HepG2 (cell line): ENCODE data around the gene RASSF4. TPM values are rescaled to one million over a fixed set of nuclear protein-coding genes. Genes with fewer than 3 reads are reported as not detected.

Experiments used
- ATAC-seq: fragments of 200-7000 bp; cut with Tn5 transposase; 3 replicates; pipeline ENCODE4 v1.9.1; 2020; ENCODE audit warnings: mild to moderate bottlenecking, moderate library complexity
- BruUV-seq: library from RNA; stranded (reverse); fragments of 400-500 nt; replicated peaks from 2 replicates; lab custom pipeline; 2021; lab: Mats Ljungman, UMichigan
- CTCF ChIA-PET: fragments of 300-600 bp; formaldehyde crosslinking; extraction: SDS; loops from one replicate; lab custom pipeline; 2021; ENCODE audit warnings: low total read pairs, inconsistent platforms, low intra/inter-chr PET ratio; lab: Yijun Ruan, JAX
- POLR2A ChIA-PET: fragments of 350-600 bp; sonication (Branson Sonifier 250); formaldehyde crosslinking; loops from one replicate; lab custom pipeline; 2020; ENCODE audit warnings: antibody characterized with exemption, inconsistent platforms; lab: Yijun Ruan, JAX
- DNase-seq: peaks from one replicate; pipeline ENCODE4 v3.0.0-alpha.2; 2015; ENCODE audit warnings: low spot score
- FAIRE-seq: peaks from 3 replicates; lab custom pipeline; 2011; peaks lifted over from hg19 to GRCh38; lab: Jason Lieb, UNC
- H2AFZ ChIP-seq: one replicate; pipeline ENCODE4 v1.6.1; 2011; ENCODE audit warnings: low read length, inconsistent platforms
- H3K27ac ChIP-seq: fragments of 300-600 bp; 3 replicates; pipeline ENCODE4 v1.8.0; 2011; ENCODE audit warnings: mixed run types, mild to moderate bottlenecking, mixed read lengths, low read length, inconsistent platforms; ENCODE audit not compliant: insufficient read depth; ENCODE audit errors: extremely low read length
- H3K27me3 ChIP-seq, 2 experiments: fragments of 200-600 bp in 1 of 2; 2 replicates in 1 of 2; 3 replicates in 1 of 2; pipeline versions ENCODE4 v1.6.0 to v1.8.0; 2011; ENCODE audit warnings: low read length in 2 of 2, mild to moderate bottlenecking in 2 of 2, moderate library complexity in 2 of 2, inconsistent platforms in 1 of 2; ENCODE audit not compliant: insufficient read depth in 2 of 2, control insufficient read depth in 1 of 2
- H3K36me3 ChIP-seq, 2 experiments: fragments of 200-600 bp in 1 of 2; replicated peaks in 1 of 2; 2 replicates in 1 of 2; 3 replicates in 1 of 2; pipeline versions ENCODE4 v1.5.1 to v1.8.0; 2011; ENCODE audit warnings: low read length in 2 of 2, inconsistent platforms in 1 of 2; ENCODE audit not compliant: insufficient read depth in 2 of 2, control insufficient read depth in 1 of 2
- H3K4me1 ChIP-seq: 2 replicates; pipeline ENCODE4 v1.5.1; 2012; ENCODE audit warnings: low read length, inconsistent platforms; ENCODE audit not compliant: insufficient read depth
- H3K4me2 ChIP-seq: 2 replicates; pipeline ENCODE4 v1.6.0; 2011; ENCODE audit warnings: low read depth, low read length, inconsistent platforms
- H3K4me3 ChIP-seq, 3 experiments: fragments of 200-600 bp in 1 of 3; sonication (generic), shearing (Covaris generic) in 1 of 3; replicated peaks in 1 of 3; 2 replicates each; pipeline ENCODE4 v1.5.1; 2011 to 2016; ENCODE audit warnings: low read length in 3 of 3, inconsistent platforms in 2 of 3, low read depth in 2 of 3, mild to moderate bottlenecking in 2 of 3, control low read depth in 1 of 3, mixed read lengths in 1 of 3; ENCODE audit not compliant: insufficient read depth in 1 of 3
- H3K79me2 ChIP-seq: one replicate; pipeline ENCODE4 v1.6.1; 2011; ENCODE audit warnings: low read length, inconsistent platforms; ENCODE audit not compliant: insufficient read depth
- H3K9ac ChIP-seq: 2 replicates; pipeline ENCODE4 v1.6.0; 2011; ENCODE audit warnings: mild to moderate bottlenecking, low read depth, low read length, inconsistent platforms; ENCODE audit not compliant: insufficient read depth
- H3K9me3 ChIP-seq: 2 replicates; pipeline ENCODE4 v1.5.1; 2012; ENCODE audit warnings: mild to moderate bottlenecking, low read length
- H4K20me1 ChIP-seq: 2 replicates; pipeline ENCODE4 v1.6.0; 2011; ENCODE audit warnings: inconsistent platforms, mild to moderate bottlenecking, low read length, moderate library complexity; ENCODE audit not compliant: insufficient read depth
- ESRRA ChIP-seq: sonication (generic); formaldehyde crosslinking; IDR thresholded peaks from 2 replicates; pipeline ENCODE4 v1.5.1; 2020; ENCODE audit warnings: mild to moderate bottlenecking, low read depth, missing genetic modification reagents
- PHF20 ChIP-seq: sonication (generic); formaldehyde crosslinking; IDR thresholded peaks from 2 replicates; pipeline ENCODE4 v1.5.0; 2020; ENCODE audit warnings: mild to moderate bottlenecking, missing genetic modification reagents
- POLR2A ChIP-seq, 2 experiments: IDR thresholded peaks; 2 replicates each; pipeline ENCODE4 v1.6.1; 2011; ENCODE audit warnings: low read depth in 2 of 2, low read length in 2 of 2, mild to moderate bottlenecking in 1 of 2, moderate library complexity in 1 of 2; ENCODE audit not compliant: insufficient read depth in 1 of 2
- SSRP1 ChIP-seq: IDR thresholded peaks from 2 replicates; pipeline ENCODE4 v1.6.1; 2016; ENCODE audit warnings: control low read depth
- THRA ChIP-seq: sonication (generic); formaldehyde crosslinking; IDR thresholded peaks from 2 replicates; pipeline ENCODE4 v1.4.0; 2020; ENCODE audit warnings: missing genetic modification reagents, borderline replicate concordance
- ZFP36L2 ChIP-seq: sonication (generic); formaldehyde crosslinking; IDR thresholded peaks from 2 replicates; pipeline ENCODE4 v1.4.0; 2020; ENCODE audit warnings: missing genetic modification reagents
- ZNF468 ChIP-seq: sonication (generic); formaldehyde crosslinking; IDR thresholded peaks from 2 replicates; pipeline ENCODE4 v1.8.0; 2022; ENCODE audit warnings: mild to moderate bottlenecking, moderate library complexity, missing genetic modification reagents
- ZNF607 ChIP-seq: sonication (generic); formaldehyde crosslinking; IDR thresholded peaks from 2 replicates; pipeline ENCODE4 v1.5.1; 2020; ENCODE audit warnings: missing genetic modification reagents, mild to moderate bottlenecking, borderline replicate concordance
- WGBS: methylation state at CpG from one replicate; pipeline ENCODE4 v1.1.6; 2017; ENCODE audit warnings: low lambda C conversion rate; 5-methylcytosine and 5-hydroxymethylcytosine counted together
- in situ Hi-C: cut with HindIII; loops from 2 replicates; pipeline ENCODE4 v1.10.0; 2017; ENCODE audit warnings: low pct_unique_long_range_greater_than_20kb; ENCODE audit not compliant: extremely low pct_ligation_motif_present
- intact Hi-C: fragments of 100-400 bp; cut with micrococcal nuclease; formaldehyde crosslinking; loops from one replicate; pipeline ENCODE4 v1.10.0; 2022; ENCODE audit not compliant: unreplicated experiment
- polyA plus RNA-seq, 8 experiments: library from polyadenylated mRNA; depleted of rRNA in 3 of 8; stranded (reverse) in 7 of 8; unstranded in 1 of 8; fragments of >200 nt; fragmentation: Illumina TruSeq in 4 of 8; extraction: Trizol in 4 of 8; gene quantifications; 2 replicates each; pipeline versions ENCODE4 v1.2.1 to v1.2.3, GENCODE V29; 2011 to 2016; ENCODE audit warnings: low read depth in 4 of 8, missing spikeins in 1 of 8, mixed read lengths in 1 of 8; ENCODE audit not compliant: insufficient read depth in 1 of 8
- total RNA-seq, 5 experiments: library from RNA; depleted of rRNA; stranded (reverse); fragments of >200 nt; fragmentation: Illumina TruSeq; extraction: Trizol; gene quantifications; 2 replicates each; pipeline ENCODE4 v1.2.3, GENCODE V29; 2016; ENCODE audit warnings: low read depth in 1 of 5
- TF ChIP-seq, protein P1 (sequence below): sonication (generic); formaldehyde crosslinking; conservative IDR thresholded peaks from 2 replicates; pipeline ENCODE4 v1.8.0; 2022; ENCODE audit warnings: mild to moderate bottlenecking, moderate library complexity, missing genetic modification reagents
- TF ChIP-seq, protein P2 (sequence below): sonication (generic); formaldehyde crosslinking; conservative IDR thresholded peaks from 2 replicates; pipeline ENCODE4 v1.4.0; 2020; ENCODE audit warnings: missing genetic modification reagents
- TF ChIP-seq, protein P3 (sequence below): sonication (generic); formaldehyde crosslinking; conservative IDR thresholded peaks from 2 replicates; pipeline ENCODE4 v1.8.1; 2023; ENCODE audit warnings: missing genetic modification reagents

The RASSF4 gene
- total and polyA plus RNA-seq, 2 of the 13 experiments (the other 11 are each of a cell fraction or from before 2014, with no cell fraction given), result 34.0 to 51.7 TPM

GRCh38 chr10:44933451-44934321 is 25.9 kb upstream of the RASSF4 start:
- Histone ChIP-seq H2AFZ (no peak overlapping the region), H3K27ac (no peak overlapping the region)
- DNase-seq, result no peak
- TF ChIP-seq, protein P1, sequence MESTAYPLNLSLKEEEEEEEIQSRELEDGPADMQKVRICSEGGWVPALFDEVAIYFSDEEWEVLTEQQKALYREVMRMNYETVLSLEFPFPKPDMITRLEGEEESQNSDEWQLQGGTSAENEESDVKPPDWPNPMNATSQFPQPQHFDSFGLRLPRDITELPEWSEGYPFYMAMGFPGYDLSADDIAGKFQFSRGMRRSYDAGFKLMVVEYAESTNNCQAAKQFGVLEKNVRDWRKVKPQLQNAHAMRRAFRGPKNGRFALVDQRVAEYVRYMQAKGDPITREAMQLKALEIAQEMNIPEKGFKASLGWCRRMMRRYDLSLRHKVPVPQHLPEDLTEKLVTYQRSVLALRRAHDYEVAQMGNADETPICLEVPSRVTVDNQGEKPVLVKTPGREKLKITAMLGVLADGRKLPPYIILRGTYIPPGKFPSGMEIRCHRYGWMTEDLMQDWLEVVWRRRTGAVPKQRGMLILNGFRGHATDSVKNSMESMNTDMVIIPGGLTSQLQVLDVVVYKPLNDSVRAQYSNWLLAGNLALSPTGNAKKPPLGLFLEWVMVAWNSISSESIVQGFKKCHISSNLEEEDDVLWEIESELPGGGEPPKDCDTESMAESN (CRISPR knock-in tag), result no peak
- TF ChIP-seq, protein P2, sequence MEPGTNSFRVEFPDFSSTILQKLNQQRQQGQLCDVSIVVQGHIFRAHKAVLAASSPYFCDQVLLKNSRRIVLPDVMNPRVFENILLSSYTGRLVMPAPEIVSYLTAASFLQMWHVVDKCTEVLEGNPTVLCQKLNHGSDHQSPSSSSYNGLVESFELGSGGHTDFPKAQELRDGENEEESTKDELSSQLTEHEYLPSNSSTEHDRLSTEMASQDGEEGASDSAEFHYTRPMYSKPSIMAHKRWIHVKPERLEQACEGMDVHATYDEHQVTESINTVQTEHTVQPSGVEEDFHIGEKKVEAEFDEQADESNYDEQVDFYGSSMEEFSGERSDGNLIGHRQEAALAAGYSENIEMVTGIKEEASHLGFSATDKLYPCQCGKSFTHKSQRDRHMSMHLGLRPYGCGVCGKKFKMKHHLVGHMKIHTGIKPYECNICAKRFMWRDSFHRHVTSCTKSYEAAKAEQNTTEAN (CRISPR knock-in tag), result no peak
- TF ChIP-seq ZNF468 (CRISPR knock-in tag), result no peak
- no peak for TF ChIP-seq PHF20 (CRISPR knock-in tag)
- 0 out of 2 replicates have a peak, but pooled peaks have one; percentile 0 for TF ChIP-seq ESRRA (CRISPR knock-in tag)
- TF ChIP-seq, protein P3, sequence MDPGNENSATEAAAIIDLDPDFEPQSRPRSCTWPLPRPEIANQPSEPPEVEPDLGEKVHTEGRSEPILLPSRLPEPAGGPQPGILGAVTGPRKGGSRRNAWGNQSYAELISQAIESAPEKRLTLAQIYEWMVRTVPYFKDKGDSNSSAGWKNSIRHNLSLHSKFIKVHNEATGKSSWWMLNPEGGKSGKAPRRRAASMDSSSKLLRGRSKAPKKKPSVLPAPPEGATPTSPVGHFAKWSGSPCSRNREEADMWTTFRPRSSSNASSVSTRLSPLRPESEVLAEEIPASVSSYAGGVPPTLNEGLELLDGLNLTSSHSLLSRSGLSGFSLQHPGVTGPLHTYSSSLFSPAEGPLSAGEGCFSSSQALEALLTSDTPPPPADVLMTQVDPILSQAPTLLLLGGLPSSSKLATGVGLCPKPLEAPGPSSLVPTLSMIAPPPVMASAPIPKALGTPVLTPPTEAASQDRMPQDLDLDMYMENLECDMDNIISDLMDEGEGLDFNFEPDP (CRISPR knock-in tag), result 0 out of 2 replicates have a peak, but pooled peaks have one; percentile 13
- TF ChIP-seq SSRP1 (CRISPR knock-in tag), result no peak
- TF ChIP-seq ZFP36L2 (CRISPR knock-in tag), result no peak
- TF ChIP-seq POLR2A (IDR thresholded peaks at IDR 0.05; ENCODE audit: insufficient read depth in 1 of 2, low read depth in 2 of 2, low read length in 2 of 2), result no peak
- TF ChIP-seq ZNF607 (CRISPR knock-in tag), result no peak
- TF ChIP-seq THRA (CRISPR knock-in tag), result no peak
- TF ChIP-seq, all 625 proteins: peak for 2
- ChIA-PET POLR2A (interaction anchor here (0.7 to 7.1 kb wide), 7 partner anchors 23 to 62 kb away, joined by 3 to 215 read pairs (median 6); partner anchors contain the start of genes DEPP1, RASSF4 and TMEM72), CTCF (interaction anchor here (1.5 to 3.1 kb wide), 3 partner anchors 27 to 57 kb away, joined by 5 to 64 read pairs (median 16); no protein-coding TSS in a partner anchor)
- no peaks in the 10 kb centered on the region for H3K79me2 ChIP-seq
- intact Hi-C loops (loop anchor here (5.0 kb wide), 1 partner anchor 59 kb away; no protein-coding TSS in a partner anchor), in situ Hi-C loops (loop anchor here (5.0 kb wide), 1 partner anchor 44 kb away; the partner anchor contains the start of gene DEPP1)
- no peaks in the 10 kb centered on the region for H3K27me3 ChIP-seq
- BruUV-seq, result no TSS peak
- H3K36me3 ChIP-seq, result no peaks in the 10 kb centered on the region
- H3K9ac ChIP-seq, result 0 out of 2 replicates have a peak overlapping the region, but pooled peaks have one; percentile 24
- ATAC-seq (no peak; the same call in 2 of the 3 replicates), FAIRE-seq (no peak)
- H3K4me1 ChIP-seq, result peaks cover 72% of the 10 kb centered on the region
- no peak overlapping the region for H3K4me2 ChIP-seq
- H4K20me1 ChIP-seq, result no peaks in the 10 kb centered on the region
- WGBS, result 50% methylated on average over 4 of the region's 9 CpGs
- no peaks in the 10 kb centered on the region for H3K9me3 ChIP-seq
- H3K4me3 ChIP-seq, result no peak overlapping the region
